Activated T-cell treated with anti-CD3 and anti-CD28 coated beads for 24 hours (primary cell): ENCODE measurements around the gene PRKCE.

Experiments
- DNase-seq: peaks from one replicate; pipeline ENCODE4 v3.0.0-alpha.2; 2020; ENCODE audit warnings: low read depth

The PRKCE gene

GRCh38 chr2:46120792-46121555, 469.5 kb downstream of the PRKCE start:
- no peak for DNase-seq

DNA sequence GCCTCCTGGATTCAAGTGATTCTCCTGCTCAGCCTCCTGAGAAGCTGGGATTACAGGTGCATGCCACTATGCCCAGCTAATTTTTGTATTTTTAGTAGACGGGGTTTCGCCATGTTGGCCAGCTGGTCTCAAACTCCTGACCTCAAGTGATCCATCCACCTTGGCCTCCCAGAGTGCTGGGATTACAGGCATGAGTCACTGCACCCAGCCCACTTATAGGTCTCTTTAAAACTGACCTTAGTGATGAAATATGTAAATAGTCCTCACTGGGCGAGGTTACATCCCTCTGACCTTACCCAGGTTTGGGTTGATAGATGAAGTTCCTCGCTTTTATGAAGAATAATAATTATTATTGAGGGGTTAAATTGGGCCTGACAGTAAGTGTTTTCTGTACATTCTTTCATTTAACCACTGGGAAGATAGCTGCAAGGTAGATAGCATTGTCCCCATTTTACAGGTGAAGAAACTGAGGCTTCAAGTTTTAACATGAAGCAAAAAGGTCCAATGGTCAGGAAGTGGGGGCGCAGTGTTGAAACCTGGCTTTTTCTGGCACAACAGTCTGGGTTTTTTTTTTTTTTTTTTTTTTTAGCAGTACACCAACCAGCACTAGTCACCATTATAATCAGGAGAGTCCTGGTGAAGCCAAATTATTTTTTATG, 471.0 kb downstream of the PRKCE start:
- DNase-seq, result no peak

DNA sequence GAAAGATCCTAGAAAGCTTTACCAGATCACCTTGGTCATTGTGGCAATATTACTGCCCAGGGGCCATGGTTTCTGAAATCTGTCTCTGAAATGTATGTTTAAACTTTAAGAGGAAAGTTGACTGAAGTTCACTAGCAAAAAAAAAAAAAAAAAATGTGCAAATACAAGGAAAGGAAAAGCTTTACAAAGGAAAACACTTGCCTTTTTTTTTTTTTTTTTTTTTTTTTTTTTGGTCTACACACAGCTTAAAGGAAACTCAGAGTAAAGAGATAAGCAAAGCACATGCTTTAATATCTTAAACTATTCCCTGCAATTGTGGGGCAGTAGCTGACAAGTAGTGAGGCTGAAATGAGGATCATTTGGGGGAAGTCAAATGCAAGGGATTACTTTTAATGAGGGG, 471.5 kb downstream of the PRKCE start:
- no peak for DNase-seq

DNA sequence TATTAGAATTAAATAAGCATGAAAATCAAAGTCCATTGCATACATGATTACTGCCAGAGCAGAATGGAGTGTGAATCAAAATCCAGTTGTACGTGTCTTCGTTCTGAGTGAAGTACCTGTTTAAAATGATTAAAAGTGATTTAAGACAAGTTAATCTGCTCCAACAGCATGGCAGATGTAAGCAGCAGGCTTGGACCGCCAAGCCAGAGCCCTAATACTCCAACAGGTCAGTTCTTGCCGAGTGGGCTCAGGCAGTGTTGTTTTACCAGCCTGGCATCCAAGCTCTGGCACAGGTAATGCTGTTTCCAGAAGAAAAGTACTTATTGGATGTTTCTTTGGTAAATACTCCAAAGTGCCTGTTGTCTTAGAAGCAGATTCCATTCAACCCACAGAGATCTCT, 474.3 kb downstream of the PRKCE start:
- DNase-seq, result no peak

DNA sequence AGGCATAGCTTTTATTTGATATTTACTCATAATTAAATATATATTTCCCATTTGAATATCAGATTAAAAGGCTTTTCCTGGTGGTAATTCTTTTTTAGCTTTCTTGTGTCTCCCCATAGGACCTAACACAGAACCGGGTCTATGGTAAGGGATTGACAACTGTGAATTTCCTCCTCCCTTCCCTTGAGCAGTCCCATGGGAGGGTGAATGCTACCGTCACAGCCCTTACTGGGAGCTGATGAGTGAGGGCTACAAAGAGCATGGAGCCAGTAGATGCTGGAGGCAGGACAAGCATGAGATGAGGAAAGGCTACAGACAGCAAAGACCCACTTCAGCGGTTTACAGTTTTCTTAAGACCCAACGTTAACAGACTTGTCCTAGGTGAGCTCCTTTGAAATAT, 475.1 kb downstream of the PRKCE start:
- DNase-seq, result no peak

DNA sequence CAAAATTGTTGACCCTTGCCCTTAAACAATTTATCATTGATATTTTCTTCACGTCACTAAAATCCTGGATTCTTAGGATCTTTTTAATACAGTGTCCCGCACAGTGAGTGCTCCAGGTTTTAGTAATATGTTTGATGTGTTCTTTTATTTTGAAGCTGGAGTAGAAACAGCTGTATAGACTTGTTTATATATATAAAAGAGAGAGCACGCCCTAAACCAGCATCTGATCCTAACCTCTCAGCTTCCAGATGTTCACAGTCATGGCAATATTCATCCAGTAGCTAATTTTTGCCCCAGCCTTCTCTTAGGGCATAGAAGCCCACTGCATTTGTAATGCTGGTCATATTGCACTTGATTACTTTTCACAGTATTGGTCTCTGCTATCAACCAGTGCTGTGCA, 475.7 kb downstream of the PRKCE start:
- DNase-seq, result no peak

DNA sequence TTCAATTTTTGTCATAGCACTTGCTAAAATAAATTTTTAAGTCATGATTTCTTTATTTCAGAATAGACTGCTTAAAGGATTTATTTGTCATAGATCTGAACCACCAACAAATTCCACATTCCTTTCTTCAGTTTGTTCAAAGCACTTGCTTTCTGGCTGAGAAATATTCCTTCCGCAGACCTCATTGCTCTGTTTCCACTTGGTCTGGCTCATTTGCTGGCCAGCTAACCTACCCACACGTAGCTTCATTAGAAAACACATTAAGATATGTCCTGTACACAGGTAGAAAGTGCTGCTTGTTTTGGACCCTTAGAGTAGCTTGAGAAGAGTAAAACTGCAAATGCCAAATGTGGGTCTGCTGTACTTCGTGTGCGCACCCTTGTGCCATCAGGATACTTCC, 479.0 kb downstream of the PRKCE start:
- DNase-seq, result no peak

DNA sequence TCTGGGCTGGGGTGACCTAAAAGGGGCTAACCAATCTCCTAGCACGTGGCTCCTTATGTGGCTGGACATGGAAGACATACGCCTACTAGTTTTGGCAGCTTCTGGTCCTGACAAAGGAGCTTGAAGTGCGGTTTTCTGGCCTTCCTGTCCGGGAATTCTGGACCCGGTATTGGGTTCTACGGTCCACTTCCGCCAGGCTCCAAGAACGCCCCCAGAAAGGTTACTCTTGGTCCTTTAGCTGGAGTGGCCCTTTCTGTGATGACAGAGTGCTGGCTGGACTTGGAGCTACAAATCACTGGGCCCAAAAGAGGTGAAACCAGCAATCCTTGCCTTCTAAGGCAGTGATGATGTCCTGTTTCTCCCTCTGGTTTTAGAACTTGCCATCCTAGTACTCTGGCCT, 481.5 kb downstream of the PRKCE start:
- no peak for DNase-seq

GRCh38 chr2:46134531-46135227, 483.2 kb downstream of the PRKCE start:
- no peak for DNase-seq

DNA sequence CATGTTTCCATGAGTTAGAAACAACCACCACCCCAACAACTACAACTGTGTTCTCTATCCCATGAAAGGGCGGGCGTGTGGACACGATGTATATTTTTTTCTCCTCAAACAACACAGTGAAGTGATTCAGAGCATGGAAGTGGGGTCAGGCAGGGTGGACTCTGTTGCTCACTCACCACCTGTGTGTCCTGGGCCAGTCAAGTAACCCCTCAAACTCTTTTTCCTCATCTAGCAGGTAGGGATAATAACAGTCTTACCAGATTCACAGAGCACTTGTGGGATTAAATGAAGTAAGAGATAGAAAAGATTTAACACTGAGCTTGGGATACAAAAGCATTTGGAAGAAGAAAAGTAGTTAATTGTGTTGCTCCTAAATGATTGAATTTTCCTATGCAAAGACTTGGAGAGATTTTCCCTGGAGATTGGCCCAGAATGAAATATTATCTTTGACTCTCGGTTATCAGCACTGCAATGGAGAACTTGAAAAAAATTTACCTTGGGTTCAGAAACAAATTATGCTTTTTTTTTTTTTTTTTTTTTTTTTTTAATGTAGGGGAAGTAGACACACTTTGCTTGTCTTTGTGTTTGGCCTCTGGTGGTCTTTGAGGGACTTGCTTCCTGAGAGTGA, 483.9 kb downstream of the PRKCE start:
- DNase-seq, result no peak

DNA sequence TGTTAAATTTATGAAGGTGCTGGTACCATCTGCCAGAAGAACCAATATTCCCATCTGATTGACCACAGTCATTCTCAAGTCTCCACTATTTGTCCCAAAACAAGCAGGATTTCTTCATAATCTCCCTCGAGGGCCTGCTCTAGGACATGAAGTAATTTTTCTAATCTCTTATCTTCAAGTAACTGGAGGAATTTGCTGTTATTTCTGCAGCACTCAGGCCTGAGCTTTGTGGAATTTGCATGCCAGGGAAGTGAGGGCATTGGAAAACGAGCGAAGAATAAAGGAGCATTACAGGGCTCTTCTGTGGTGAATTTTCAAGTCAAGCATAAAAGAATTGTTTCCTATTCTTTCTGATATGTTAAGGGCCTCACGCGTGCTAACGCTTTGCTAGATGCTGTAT, 484.5 kb downstream of the PRKCE start:
- DNase-seq, result no peak

GRCh38 chr2:46136481-46136880, 485.0 kb downstream of the PRKCE start:
- no peak for DNase-seq

GRCh38 chr2:46136953-46137352, 485.5 kb downstream of the PRKCE start:
- DNase-seq, result no peak

- DNase-seq, result no peak
These were observed 491.3 kb downstream of the PRKCE start for GRCh38 chr2:46142546-46143428.

GRCh38 chr2:46143429-46144132, 492.1 kb downstream of the PRKCE start:
- no peak for DNase-seq

GRCh38 chr2:46144133-46144800, 492.8 kb downstream of the PRKCE start:
- no peak for DNase-seq

- DNase-seq, result no peak
These were observed 493.5 kb downstream of the PRKCE start for GRCh38 chr2:46145017-46145416.

DNA sequence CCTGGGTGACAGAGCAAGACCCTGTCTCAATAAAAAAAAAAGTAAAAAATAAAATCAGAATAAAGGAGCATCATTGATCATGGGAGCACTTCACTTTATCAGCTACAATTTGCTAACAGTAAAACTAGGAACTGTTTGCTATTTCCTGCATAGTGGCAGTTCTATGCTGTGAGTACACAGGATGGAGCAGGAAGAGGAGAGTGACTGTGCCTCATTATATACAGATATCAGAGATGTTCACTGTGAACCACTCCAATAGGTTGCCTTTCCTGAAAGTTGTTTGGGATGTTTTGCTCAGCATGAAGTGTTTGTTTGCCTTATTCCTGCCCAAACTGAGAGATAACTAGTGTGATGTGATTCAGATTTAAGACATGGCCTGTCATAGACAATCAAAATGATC, 494.4 kb downstream of the PRKCE start:
- no peak for DNase-seq

GRCh38 chr2:46146866-46147502, 495.5 kb downstream of the PRKCE start:
- DNase-seq, result no peak
